SK-N-SH (cell line): ENCODE results near the gene MICAL2. TPM values are rescaled to one million over a fixed set of nuclear protein-coding genes. Genes with fewer than 3 reads are reported as not detected.
A peak's percentile ranks its signal among the peaks of the same experiment; 100 is the strongest.

Experiments used
- CTCF ChIA-PET: fragments of 300-600, 350-600 bp; formaldehyde crosslinking; extraction: SDS; loops from one replicate; lab custom pipeline; 2021; lab: Yijun Ruan, JAX
- POLR2A ChIA-PET: fragments of 350-600 bp; sonication (Branson Sonifier 250); formaldehyde crosslinking; extraction: SDS; loops from one replicate; lab custom pipeline; 2020; ENCODE audit warnings: antibody characterized with exemption, inconsistent platforms; lab: Yijun Ruan, JAX
- DNase-seq: peaks from one replicate; pipeline ENCODE4 v3.0.0; 2012
- H2AFZ ChIP-seq: fragments of 200-600 bp; sonication (generic); 2 replicates; pipeline ENCODE4 v1.8.1; 2016; ENCODE audit warnings: antibody characterized with exemption, mild to moderate bottlenecking, low read depth
- H3F3A ChIP-seq: fragments of 200-600 bp; sonication (generic); replicated peaks from 2 replicates; pipeline ENCODE3; 2016; ENCODE audit warnings: antibody characterized with exemption, mild to moderate bottlenecking; ENCODE audit not compliant: insufficient read depth
- H3K27ac ChIP-seq, 2 experiments: fragments of 200-500 bp in 1 of 2; fragments of 200-600 bp in 1 of 2; sonication (Bioruptor generic) in 1 of 2; sonication (generic), shearing (Covaris generic) in 1 of 2; 2 replicates each; pipeline versions ENCODE4 v1.5.1 to v1.6.1; 2014 to 2016; ENCODE audit warnings: low read depth in 2 of 2, inconsistent platforms in 1 of 2, low read length in 1 of 2, mild to moderate bottlenecking in 1 of 2, mixed read lengths in 1 of 2
- H3K27me3 ChIP-seq: fragments of 200-600 bp; sonication (generic), shearing (Covaris generic); 2 replicates; pipeline ENCODE4 v1.6.1; 2016; ENCODE audit warnings: mixed run types; ENCODE audit not compliant: insufficient read depth
- H3K36me3 ChIP-seq, 2 experiments: fragments of 200-500 bp in 1 of 2; fragments of 200-600 bp in 1 of 2; sonication (Bioruptor generic) in 1 of 2; sonication (generic) in 1 of 2; replicated peaks in 1 of 2; 2 replicates each; pipeline versions ENCODE3 to v1.5.1; 2014 to 2016; ENCODE audit warnings: low read length in 1 of 2, mild to moderate bottlenecking in 1 of 2; ENCODE audit not compliant: insufficient read depth in 2 of 2, control insufficient read depth in 1 of 2
- H3K4me1 ChIP-seq, 2 experiments: fragments of 200-500 bp in 1 of 2; fragments of 200-600 bp in 1 of 2; sonication (Bioruptor generic) in 1 of 2; sonication (generic), shearing (Covaris generic) in 1 of 2; 2 replicates each; pipeline versions ENCODE4 v1.5.1 to v1.6.1; 2014 to 2016; ENCODE audit warnings: low read depth in 1 of 2, low read length in 1 of 2, mixed run types in 1 of 2; ENCODE audit not compliant: insufficient read depth in 2 of 2, control insufficient read depth in 1 of 2
- H3K4me2 ChIP-seq: fragments of 200-600 bp; sonication (generic), shearing (Covaris generic); 2 replicates; pipeline ENCODE4 v1.6.1; 2017; ENCODE audit warnings: mixed run types
- H3K4me3 ChIP-seq, 2 experiments: fragments of 200-500 bp in 1 of 2; fragments of 200-600 bp in 1 of 2; sonication (Bioruptor generic) in 1 of 2; sonication (generic), shearing (Covaris generic) in 1 of 2; 2 replicates each; pipeline versions ENCODE4 v1.5.1 to v1.8.1; 2014 to 2016; ENCODE audit warnings: low read depth in 2 of 2, inconsistent platforms in 1 of 2, low read length in 1 of 2, mild to moderate bottlenecking in 1 of 2, mixed read lengths in 1 of 2, moderate library complexity in 1 of 2
- H3K79me2 ChIP-seq: fragments of 200-600 bp; sonication (generic); 2 replicates; pipeline ENCODE4 v1.8.1; 2017; ENCODE audit warnings: mild to moderate bottlenecking; ENCODE audit not compliant: insufficient read depth
- H3K9ac ChIP-seq: fragments of 200-600 bp; sonication (generic); 2 replicates; pipeline ENCODE4 v1.6.1; 2017; ENCODE audit warnings: mixed run types
- H3K9me2 ChIP-seq: fragments of 200-600 bp; sonication (generic); 2 replicates; pipeline ENCODE4 v1.6.1; 2017; ENCODE audit warnings: mixed run types
- H3K9me3 ChIP-seq: fragments of 200-600 bp; sonication (generic); 2 replicates; pipeline ENCODE4 v1.6.1; 2017; ENCODE audit warnings: mixed run types, mild to moderate bottlenecking, moderate library complexity
- H4K20me1 ChIP-seq: fragments of 200-600 bp; sonication (generic); 2 replicates; pipeline ENCODE4 v1.6.1; 2017; ENCODE audit warnings: mild to moderate bottlenecking, mixed run types; ENCODE audit not compliant: insufficient read depth
- ELF1 ChIP-seq: IDR thresholded peaks from 2 replicates; pipeline ENCODE4 v1.4.0; 2012
- FOSL2 ChIP-seq: IDR thresholded peaks from 2 replicates; pipeline ENCODE4 v1.4.0; 2012; ENCODE audit warnings: low read depth, mild to moderate bottlenecking, moderate library complexity, borderline replicate concordance
- FOXJ3 ChIP-seq: sonication (generic); formaldehyde crosslinking; IDR thresholded peaks from 2 replicates; pipeline ENCODE4 v1.5.1; 2020; ENCODE audit warnings: mild to moderate bottlenecking, missing genetic modification reagents
- GABPA ChIP-seq: IDR thresholded peaks from 2 replicates; pipeline ENCODE4 v1.4.0; 2012; ENCODE audit warnings: low read depth, mild to moderate bottlenecking
- MEF2A ChIP-seq: IDR thresholded peaks from 2 replicates; pipeline ENCODE4 v1.4.0; 2012; ENCODE audit warnings: low read depth, borderline replicate concordance
- NRF1 ChIP-seq: IDR thresholded peaks from 2 replicates; pipeline ENCODE4 v1.6.1; 2012; ENCODE audit warnings: low read depth, mild to moderate bottlenecking, low read length
- RAD21 ChIP-seq: IDR thresholded peaks from 2 replicates; pipeline ENCODE4 v1.6.1; 2012; ENCODE audit warnings: mild to moderate bottlenecking, low read length
- RCOR1 ChIP-seq: fragments of 150-350 bp; IDR thresholded peaks from 2 replicates; pipeline ENCODE4 v1.6.1; 2017; ENCODE audit warnings: antibody characterized with exemption, low read length
- REST ChIP-seq: IDR thresholded peaks from 2 replicates; pipeline ENCODE4 v1.6.1; 2012; ENCODE audit warnings: mild to moderate bottlenecking, low read depth, low read length, moderate library complexity
- RFX5 ChIP-seq: IDR thresholded peaks from 2 replicates; pipeline ENCODE4 v1.6.1; 2012; ENCODE audit warnings: mild to moderate bottlenecking, improper control_type of control experiment, low read length
- RXRA ChIP-seq: IDR thresholded peaks from 2 replicates; pipeline ENCODE4 v1.4.0; 2012; ENCODE audit warnings: low read depth, mild to moderate bottlenecking, borderline replicate concordance
- SIN3A ChIP-seq: IDR thresholded peaks from 2 replicates; pipeline ENCODE4 v1.6.1; 2012; ENCODE audit warnings: low read depth, mild to moderate bottlenecking, low read length, moderate library complexity, borderline replicate concordance
- SMC3 ChIP-seq: IDR thresholded peaks from 2 replicates; pipeline ENCODE4 v1.6.1; 2012; ENCODE audit warnings: low read depth, low read length, improper control_type of control experiment
- TAF1 ChIP-seq: IDR thresholded peaks from 2 replicates; pipeline ENCODE4 v1.6.1; 2012; ENCODE audit warnings: low read depth, mild to moderate bottlenecking, low read length, moderate library complexity, borderline replicate concordance
- TCF12 ChIP-seq: IDR thresholded peaks from 2 replicates; pipeline ENCODE4 v1.4.0; 2012
- TEAD4 ChIP-seq: IDR thresholded peaks from 2 replicates; pipeline ENCODE4 v1.4.0; 2012; ENCODE audit warnings: mild to moderate bottlenecking, borderline replicate concordance; ENCODE audit not compliant: insufficient read depth
- USF1 ChIP-seq: IDR thresholded peaks from 2 replicates; pipeline ENCODE4 v1.4.0; 2012; ENCODE audit warnings: low read depth, borderline replicate concordance
- USF2 ChIP-seq: fragments of 150-350 bp; IDR thresholded peaks from 2 replicates; pipeline ENCODE4 v1.6.1; 2017; ENCODE audit warnings: antibody characterized with exemption, low read length, low read depth, borderline replicate concordance
- YY1 ChIP-seq: IDR thresholded peaks from 2 replicates; pipeline ENCODE4 v1.4.0; 2012; ENCODE audit warnings: low read depth, mild to moderate bottlenecking
- ZBTB33 ChIP-seq: IDR thresholded peaks from 2 replicates; pipeline ENCODE4 v1.4.0; 2012; ENCODE audit warnings: low read depth, borderline replicate concordance
- WGBS: methylation state at CpG from one replicate; pipeline ENCODE4 v1.1.6; 2017; ENCODE audit warnings: low lambda C conversion rate; 5-methylcytosine and 5-hydroxymethylcytosine counted together
- polyA plus RNA-seq, 3 experiments: library from polyadenylated mRNA; depleted of rRNA; stranded (reverse); fragments of >200 nt; gene quantifications; 2 replicates each; pipeline ENCODE4 v1.2.3, GENCODE V29; 2012
- TF ChIP-seq, protein P1 (sequence below): IDR thresholded peaks from 2 replicates; pipeline ENCODE4 v1.4.0; 2012; ENCODE audit warnings: low read depth

The MICAL2 gene
- polyA plus RNA-seq, 1 of the 3 experiments (the other 2 are of a cell fraction), result 54.6 TPM

GRCh38 chr11:12119502-12119901, 9.1 kb downstream of the MICAL2 start (continued):
- TF ChIP-seq USF2, result no peak
- no peak for TF ChIP-seq ELF1
- TF ChIP-seq GABPA, result no peak
- TF ChIP-seq, all 33 proteins: peak for 0

DNA sequence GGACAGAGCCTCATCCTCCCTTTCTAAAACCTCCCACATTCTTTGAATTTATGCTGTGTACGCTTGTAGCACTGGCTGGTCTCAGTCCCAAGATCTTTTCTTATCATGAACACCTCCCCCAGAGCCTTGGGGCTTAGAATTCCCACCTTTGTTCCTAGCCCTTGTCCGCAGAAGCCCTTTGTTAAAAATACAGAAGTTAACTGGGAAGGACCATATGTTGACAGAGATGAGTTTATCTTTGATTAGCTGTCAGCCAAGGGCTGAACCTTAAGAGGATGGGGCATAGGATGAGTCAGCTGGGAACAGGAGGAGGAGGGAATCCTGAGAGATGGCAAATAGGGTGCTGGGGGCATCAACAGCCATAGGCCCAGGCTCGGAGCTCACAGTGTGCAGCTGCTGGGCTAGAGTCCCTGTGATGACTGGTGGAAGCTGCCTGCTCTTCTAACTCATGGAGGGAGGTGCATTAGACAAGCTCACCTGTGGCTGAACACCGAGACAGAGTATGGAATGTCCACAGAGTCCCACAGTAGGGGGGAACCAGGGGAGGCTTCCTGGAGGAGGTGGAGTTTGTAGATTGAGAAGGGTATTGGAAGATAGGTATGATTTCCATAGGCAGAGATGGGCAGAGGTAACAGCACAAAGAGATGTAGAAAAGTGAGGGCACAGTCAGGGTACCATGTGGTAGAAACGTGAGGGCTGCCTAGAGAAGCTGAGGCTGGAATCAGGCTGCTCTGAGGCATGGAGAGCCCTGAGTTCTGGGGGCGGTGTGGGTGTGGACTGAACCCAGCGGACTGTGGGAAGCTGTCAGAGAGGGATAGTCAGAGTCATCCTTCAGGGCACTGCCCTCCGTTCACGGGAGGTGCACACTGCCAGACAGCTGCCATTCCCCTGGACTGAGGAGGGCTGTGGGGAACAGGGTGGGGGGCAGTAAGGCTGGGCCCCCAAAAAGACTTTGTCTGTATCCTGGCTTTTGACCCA, 9.9 kb downstream of the MICAL2 start:
- no peak for DNase-seq
- peaks cover 69% of the 10 kb centered on the region for H4K20me1 ChIP-seq
- no peaks in the 10 kb centered on the region for H3K9me2 ChIP-seq
- H3K9me3 ChIP-seq, result no peaks in the 10 kb centered on the region
- peak overlapping the region; percentile 57 for H3K4me2 ChIP-seq
- CTCF ChIA-PET, result interaction anchor here (1.2 to 1.4 kb wide), 4 partner anchors 39 to 168 kb away, joined by 3 to 8 read pairs (median 3); no protein-coding TSS in a partner anchor
- peak overlapping the region in 1 of 2 experiments; percentile 78; a peak in 2 of 4 replicates for H3K27ac ChIP-seq
- H3K4me3 ChIP-seq, result no peak overlapping the region
- 84% methylated on average over 9 of the region's 9 CpGs for WGBS
- peak overlapping the region; percentile 10; the same call in 1 of the 2 replicates for H3K9ac ChIP-seq
- H3K36me3 ChIP-seq, result peaks cover 6 to 29% of the 10 kb centered on the region in 2 experiments
- H3K4me1 ChIP-seq, result peaks cover 0 to 42% of the 10 kb centered on the region in 2 experiments; a peak in 2 of 4 replicates
- H2AFZ ChIP-seq, result no peak overlapping the region
- POLR2A ChIA-PET, result no interaction called here
- H3K79me2 ChIP-seq, result peaks cover 100% of the 10 kb centered on the region
- no peaks in the 10 kb centered on the region for H3K27me3 ChIP-seq
- H3F3A ChIP-seq, result peaks cover 35% of the 10 kb centered on the region
- TF ChIP-seq TEAD4 (no peak), FOSL2 (peak; percentile 52; the same call in 1 of the 2 replicates), ZBTB33 (no peak), MEF2A (no peak), RFX5 (no peak), YY1 (no peak), RAD21 (no peak), SMC3 (no peak), USF1 (no peak), NRF1 (no peak), USF2 (no peak), REST (no peak), TAF1 (no peak), TCF12 (peak; percentile 52; the same call in 1 of the 2 replicates), FOXJ3 (CRISPR knock-in tag) (no peak), RXRA (no peak), RCOR1 (no peak), SIN3A (no peak)
- TF ChIP-seq, protein P1, sequence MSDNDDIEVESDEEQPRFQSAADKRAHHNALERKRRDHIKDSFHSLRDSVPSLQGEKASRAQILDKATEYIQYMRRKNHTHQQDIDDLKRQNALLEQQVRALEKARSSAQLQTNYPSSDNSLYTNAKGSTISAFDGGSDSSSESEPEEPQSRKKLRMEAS, result no peak
